ENCODE results near the gene GNAZ. TPM values are rescaled to one million over a fixed set of nuclear protein-coding genes. Genes with fewer than 3 reads are reported as not detected.

The GNAZ gene
- total and polyA plus RNA-seq, 8 donors = 4.3 to 18.8 (median 9.4) TPM

- 90 to 98% (median 94%) methylated on average over 6 of the region's 6 CpGs for WGBS, 5 donors
- Histone ChIP-seq H3K4me3 (no peak overlapping the region), H3K9me3 (no peaks in the 10 kb centered on the region), H3K27me3 (peaks cover 0 to 9% (median 4%) of the 10 kb centered on the region in 3 donors), H3K4me1 (peaks cover 22 to 30% (median 28%) of the 10 kb centered on the region in 4 donors), H3K36me3 (no peaks in the 10 kb centered on the region), H3K27ac (no peak overlapping the region)
- DNase-seq = peak in 1 of 2 donors; percentile 8
- intact Hi-C loops (cut with DNase I; ENCODE audit: low total_unique reads) = no loop called here
- TF ChIP-seq EP300 (IDR thresholded peaks at IDR 0.05) = no peak
- TF ChIP-seq POLR2AphosphoS5 (IDR thresholded peaks at IDR 0.05) = no peak
- TF ChIP-seq CTCF (IDR thresholded peaks at IDR 0.05) = no peak
- TF ChIP-seq POLR2A (IDR thresholded peaks at IDR 0.05) = no peak
These were observed 3.2 kb upstream of the GNAZ start for GRCh38 chr22:23067023-23067650.

- H3K27me3 ChIP-seq = peaks cover 0 to 9% (median 4%) of the 10 kb centered on the region in 3 donors
- H3K4me3 ChIP-seq = no peak overlapping the region
- no peaks in the 10 kb centered on the region for H3K36me3 ChIP-seq
- peak in 1 of 2 donors; percentile 7 for DNase-seq
- TF ChIP-seq EP300 (IDR thresholded peaks at IDR 0.05) (no peak), CTCF (IDR thresholded peaks at IDR 0.05) (no peak), POLR2AphosphoS5 (IDR thresholded peaks at IDR 0.05) (no peak), POLR2A (IDR thresholded peaks at IDR 0.05) (no peak)
- intact Hi-C loops (cut with DNase I; ENCODE audit: low total_unique reads) = no loop called here
- no peaks in the 10 kb centered on the region for H3K9me3 ChIP-seq
- 81 to 93% (median 86%) methylated on average over 5 of the region's 5 CpGs for WGBS, 5 donors
- no peak overlapping the region for H3K27ac ChIP-seq
- peaks cover 22 to 34% (median 29%) of the 10 kb centered on the region in 4 donors for H3K4me1 ChIP-seq
These were observed 2.6 kb upstream of the GNAZ start for GRCh38 chr22:23067691-23068090.

- H3K9me3 ChIP-seq = no peaks in the 10 kb centered on the region
- 79 to 89% (median 86%) methylated on average over 8 of the region's 8 CpGs for WGBS, 5 donors
- H3K4me3 ChIP-seq = no peak overlapping the region
- intact Hi-C loops (cut with DNase I; ENCODE audit: low total_unique reads) = no loop called here
- peaks cover 22 to 35% (median 29%) of the 10 kb centered on the region in 4 donors for H3K4me1 ChIP-seq
- TF ChIP-seq CTCF (IDR thresholded peaks at IDR 0.05) (no peak), POLR2AphosphoS5 (IDR thresholded peaks at IDR 0.05) (no peak), EP300 (IDR thresholded peaks at IDR 0.05) (no peak), POLR2A (IDR thresholded peaks at IDR 0.05) (no peak)
- H3K27me3 ChIP-seq = peaks cover 0 to 14% (median 4%) of the 10 kb centered on the region in 3 donors
- no peaks in the 10 kb centered on the region for H3K36me3 ChIP-seq
- H3K27ac ChIP-seq = no peak overlapping the region
- peak in 1 of 2 donors; percentile 22 for DNase-seq
These were observed 2.1 kb upstream of the GNAZ start for GRCh38 chr22:23068096-23068831.

- no peaks in the 10 kb centered on the region for H3K9me3 ChIP-seq
- no peaks in the 10 kb centered on the region for H3K36me3 ChIP-seq
- 73 to 79% (median 76%) methylated on average over 8 of the region's 8 CpGs for WGBS, 5 donors
- H3K4me3 ChIP-seq = no peak overlapping the region
- no peak for TF ChIP-seq CTCF (IDR thresholded peaks at IDR 0.05)
- no peak for TF ChIP-seq POLR2AphosphoS5 (IDR thresholded peaks at IDR 0.05)
- TF ChIP-seq EP300 (IDR thresholded peaks at IDR 0.05) = no peak
- TF ChIP-seq POLR2A (IDR thresholded peaks at IDR 0.05) = no peak
- intact Hi-C loops (cut with DNase I; ENCODE audit: low total_unique reads) = no loop called here
- H3K27me3 ChIP-seq = peaks cover 0 to 16% (median 4%) of the 10 kb centered on the region in 3 donors
- peaks cover 22 to 35% (median 29%) of the 10 kb centered on the region in 4 donors for H3K4me1 ChIP-seq
- peak overlapping the region in 1 of 5 donors; percentile 81 for H3K27ac ChIP-seq
- DNase-seq = no peak
These were observed 1.4 kb upstream of the GNAZ start for GRCh38 chr22:23068832-23069385.

Measured in stomach (tissue), 9 donors.